ENCODE results near the gene MVP. TPM values are rescaled to one million over a fixed set of nuclear protein-coding genes. Genes with fewer than 3 reads are reported as not detected.
"Not testable (repeated sequence)": the region's sequence is repeated elsewhere in the genome, so short reads cannot be mapped to it uniquely, and the experiment has no call there.

MVP gene
- total RNA-seq: 10 to 100 TPM; 62.3 to 94.5 (median 68.6) TPM
- polyA plus RNA-seq: 100 to 1,000 TPM; 201 to 368 (median 265) TPM

DNA sequence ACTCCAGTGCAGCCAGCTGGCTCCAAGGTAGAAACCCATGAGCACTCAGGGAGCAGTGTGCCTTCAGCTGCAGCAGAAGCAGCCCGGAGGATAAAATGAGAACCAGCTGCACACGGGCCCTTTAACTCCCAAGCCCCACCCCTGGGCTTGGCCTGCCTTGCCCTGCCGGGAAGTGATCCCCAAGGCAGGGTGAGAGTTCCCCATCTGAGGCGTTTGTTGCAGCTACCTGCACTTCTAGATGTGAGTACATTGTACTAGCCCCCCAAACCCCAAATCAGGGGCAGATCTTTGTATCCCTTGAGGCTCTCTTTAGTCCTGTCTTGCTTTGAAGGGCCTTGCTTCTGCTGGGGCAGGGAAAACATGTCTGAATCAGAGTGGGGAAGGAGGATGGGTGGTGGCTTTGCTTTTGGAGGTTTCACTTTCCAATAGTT is at the start of gene MVP:
TSS of gene MVP (plus strand) at position 192 of the 431 bp plus-strand sequence. CDS start 10,088 bp downstream, outside the sequence.
- peaks cover 0 to 80% (median 71%) of the 10 kb centered on the region in 4 donors for H3K4me1 ChIP-seq

DNA sequence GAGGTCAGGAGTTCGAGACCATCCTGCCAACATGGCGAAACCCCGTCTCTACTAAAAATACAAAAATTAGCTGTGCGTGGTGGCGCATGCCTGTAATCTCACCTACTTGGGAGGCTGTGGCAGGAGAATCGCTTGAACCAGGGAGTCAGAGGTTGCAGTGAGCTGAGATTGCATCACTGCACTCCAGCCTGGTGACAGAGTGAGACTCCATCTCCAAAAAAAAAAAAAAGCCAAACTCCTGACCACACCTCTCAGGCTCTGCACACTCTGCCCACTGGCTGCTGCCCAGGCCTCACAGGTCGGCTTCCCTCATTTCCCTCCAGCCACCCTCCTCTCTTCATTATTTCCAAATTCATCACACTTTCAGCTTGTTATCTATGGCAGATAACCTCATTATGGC is 47.9 kb upstream of the MVP start:
- H3K4me1 ChIP-seq; intact Hi-C loops (cut with DNase I); H3K4me3 ChIP-seq; H3K27ac ChIP-seq; H3K36me3 ChIP-seq; H3K27me3 ChIP-seq; H3K9me3 ChIP-seq; DNase-seq: not testable (repeated sequence)
- 91 to 93% methylated on average over 7 of the region's 7 CpGs for WGBS, 2 donors

More for the DNA sequence above, at the start of gene MVP:
- peaks cover 0 to 16% (median 4%) of the 10 kb centered on the region in 4 donors for H3K36me3 ChIP-seq
- intact Hi-C loops (cut with DNase I): loop anchor here (2.0 kb wide), 1 partner anchor 29 kb away; no protein-coding TSS in a partner anchor
- DNase-seq: peak; percentile 89
- H3K4me3 ChIP-seq: peak within 1 kb of the TSS; percentile 51 to 65 (median 56)
- peak within 1 kb of the TSS; percentile 78 to 90 (median 84) for H3K27ac ChIP-seq
- WGBS, 2 donors: 0 to 1% methylated on average over 4 of the region's 4 CpGs
- H3K27me3 ChIP-seq: no peaks in the 10 kb centered on the region
- no peaks in the 10 kb centered on the region for H3K9me3 ChIP-seq
- no peak for TF ChIP-seq EP300 (IDR thresholded peaks at IDR 0.05)
- TF ChIP-seq POLR2AphosphoS5 (IDR thresholded peaks at IDR 0.05): peak; percentile 35 to 82 (median 78)
- peak in 1 of 2 donors; percentile 82 for TF ChIP-seq POLR2A (IDR thresholded peaks at IDR 0.05)

DNA sequence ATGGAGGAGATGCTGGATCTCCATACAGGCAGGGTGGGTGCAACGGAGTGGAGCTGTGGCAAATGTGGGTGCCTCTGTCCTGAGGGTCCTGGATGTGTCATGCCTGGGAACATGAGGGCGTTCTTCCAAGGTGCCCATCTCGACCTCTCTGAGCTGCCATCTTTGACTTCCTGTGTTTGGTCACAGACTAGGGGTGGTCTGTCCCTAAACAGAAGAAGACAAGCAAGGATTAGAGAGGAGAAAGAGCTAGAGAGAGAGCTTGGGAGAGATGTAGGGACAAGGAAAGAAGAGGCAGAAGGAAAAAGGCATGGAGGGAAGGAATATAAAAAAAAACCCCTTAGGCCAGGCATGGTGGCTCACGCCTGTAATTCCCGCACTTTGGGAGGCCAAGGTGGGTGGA is 45.5 kb upstream of the MVP start:
- no peaks in the 10 kb centered on the region for H3K36me3 ChIP-seq
- intact Hi-C loops (cut with DNase I): no loop called here
- no peak overlapping the region for H3K27ac ChIP-seq
- no peak for DNase-seq
- H3K9me3 ChIP-seq: no peaks in the 10 kb centered on the region
- H3K4me3 ChIP-seq: no peak overlapping the region
- 90 to 95% methylated on average over 5 of the region's 5 CpGs for WGBS, 2 donors
- H3K27me3 ChIP-seq: no peaks in the 10 kb centered on the region
- H3K4me1 ChIP-seq: no peaks in the 10 kb centered on the region
- TF ChIP-seq EP300 (IDR thresholded peaks at IDR 0.05): no peak
- TF ChIP-seq CTCF (IDR thresholded peaks at IDR 0.05): no peak
- TF ChIP-seq POLR2A (IDR thresholded peaks at IDR 0.05): no peak
- TF ChIP-seq POLR2AphosphoS5 (IDR thresholded peaks at IDR 0.05): no peak

DNA sequence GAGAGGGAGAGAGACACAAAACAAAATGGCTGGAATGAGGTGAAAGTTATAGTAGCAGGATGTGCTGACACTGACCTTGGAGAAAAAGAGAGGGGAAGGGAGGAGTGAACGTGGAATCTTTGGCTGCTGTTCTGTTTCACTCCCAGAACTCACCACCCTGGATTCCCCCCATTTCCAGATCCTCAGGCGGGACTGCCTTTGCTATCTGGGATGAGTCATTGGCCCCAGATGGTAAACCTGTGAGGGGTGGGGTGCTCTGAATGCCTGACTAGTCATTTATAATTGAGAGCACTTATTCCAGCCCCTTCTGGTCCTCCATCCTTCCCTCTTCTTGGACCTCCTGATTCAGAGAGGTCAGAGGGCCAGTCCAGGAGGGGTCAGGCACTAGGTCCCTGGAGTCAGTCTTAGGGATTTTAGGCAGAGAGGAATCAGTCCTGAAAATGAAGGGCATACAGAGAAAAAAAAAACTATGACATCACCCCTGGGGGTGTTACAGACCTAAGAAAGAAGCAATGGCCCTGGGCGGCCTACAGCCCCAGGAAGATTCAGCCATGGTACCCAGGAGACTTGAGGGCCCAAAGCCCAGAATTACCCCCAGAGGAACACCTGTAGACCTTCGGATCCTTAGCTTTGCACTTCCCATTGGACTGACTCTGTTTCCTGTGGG is 44.4 kb upstream of the MVP start:
- intact Hi-C loops (cut with DNase I): no loop called here
- Histone ChIP-seq H3K27ac (no peak overlapping the region), H3K4me1 (no peaks in the 10 kb centered on the region), H3K36me3 (no peaks in the 10 kb centered on the region), H3K4me3 (no peak overlapping the region), H3K9me3 (no peaks in the 10 kb centered on the region), H3K27me3 (no peaks in the 10 kb centered on the region)
- TF ChIP-seq CTCF (IDR thresholded peaks at IDR 0.05) (no peak), POLR2A (IDR thresholded peaks at IDR 0.05) (no peak), EP300 (IDR thresholded peaks at IDR 0.05) (no peak), POLR2AphosphoS5 (IDR thresholded peaks at IDR 0.05) (no peak)
- no peak for DNase-seq
- 66 to 75% methylated on average over 4 of the region's 4 CpGs for WGBS, 2 donors

DNA sequence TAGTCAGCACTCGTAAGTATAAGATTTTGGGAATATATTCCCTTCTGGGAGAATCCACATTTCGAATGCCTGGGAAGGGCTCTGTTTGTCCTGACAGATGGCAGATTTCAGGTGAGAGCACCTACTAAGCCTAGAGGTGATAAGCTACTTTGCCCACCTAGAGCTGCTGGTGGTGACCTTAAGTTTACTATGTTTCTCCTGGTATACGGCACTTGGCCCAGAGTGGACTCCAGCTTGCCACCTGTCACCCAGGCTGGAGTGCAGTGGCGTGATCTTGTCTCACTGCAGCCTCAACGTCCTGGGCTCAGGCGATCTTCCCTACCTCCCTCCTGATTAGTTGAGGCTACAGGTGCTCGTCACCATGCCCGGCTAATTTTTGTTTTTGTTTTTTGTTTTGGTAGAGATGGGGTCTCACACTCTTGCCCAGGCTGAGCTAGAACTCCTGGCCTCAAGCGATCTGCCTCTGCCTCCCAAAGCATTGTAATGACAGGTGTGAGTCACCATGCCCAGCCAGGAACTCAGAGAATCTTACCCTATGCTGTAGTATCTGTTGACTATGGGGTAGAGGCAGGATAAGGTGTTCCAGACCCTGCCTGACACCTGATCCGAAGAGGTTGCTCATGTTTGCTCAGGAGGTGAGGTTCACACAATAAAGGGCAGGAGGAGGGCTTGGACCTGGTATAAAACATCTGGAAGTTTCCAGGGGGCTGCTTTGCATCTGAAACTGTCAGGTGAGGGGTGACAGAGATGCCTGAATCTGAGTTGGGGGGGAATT is 42.5 kb upstream of the MVP start, which contains the start of gene ZG16:
TSS of gene ZG16 (plus strand) at position 681 of the 775 bp plus-strand sequence. CDS start 1,011 bp downstream, outside the sequence.
- DNase-seq: no peak
- Histone ChIP-seq H3K36me3 (no peaks in the 10 kb centered on the region), H3K9me3 (no peaks in the 10 kb centered on the region), H3K27ac (no peak within 1 kb of the TSS), H3K4me3 (no peak within 1 kb of the TSS), H3K4me1 (no peaks in the 10 kb centered on the region), H3K27me3 (no peaks in the 10 kb centered on the region)
- WGBS, 2 donors: 64 to 83% methylated on average over 10 of the region's 10 CpGs
- TF ChIP-seq CTCF (IDR thresholded peaks at IDR 0.05) (no peak), POLR2AphosphoS5 (IDR thresholded peaks at IDR 0.05) (no peak), POLR2A (IDR thresholded peaks at IDR 0.05) (no peak), EP300 (IDR thresholded peaks at IDR 0.05) (no peak)
- intact Hi-C loops (cut with DNase I): no loop called here

Measured in sigmoid colon (tissue), 7 donors.